Measurements from ENCODE around the gene MACROH2A2. TPM values are rescaled to one million over a fixed set of nuclear protein-coding genes. Genes with fewer than 3 reads are reported as not detected.
A peak's percentile ranks its signal among the peaks of the same experiment; 100 is the strongest.

The MACROH2A2 gene
- total RNA-seq, 4 donors from 2014 or later = 7.0 to 21.8 (median 15.0) TPM

DNA sequence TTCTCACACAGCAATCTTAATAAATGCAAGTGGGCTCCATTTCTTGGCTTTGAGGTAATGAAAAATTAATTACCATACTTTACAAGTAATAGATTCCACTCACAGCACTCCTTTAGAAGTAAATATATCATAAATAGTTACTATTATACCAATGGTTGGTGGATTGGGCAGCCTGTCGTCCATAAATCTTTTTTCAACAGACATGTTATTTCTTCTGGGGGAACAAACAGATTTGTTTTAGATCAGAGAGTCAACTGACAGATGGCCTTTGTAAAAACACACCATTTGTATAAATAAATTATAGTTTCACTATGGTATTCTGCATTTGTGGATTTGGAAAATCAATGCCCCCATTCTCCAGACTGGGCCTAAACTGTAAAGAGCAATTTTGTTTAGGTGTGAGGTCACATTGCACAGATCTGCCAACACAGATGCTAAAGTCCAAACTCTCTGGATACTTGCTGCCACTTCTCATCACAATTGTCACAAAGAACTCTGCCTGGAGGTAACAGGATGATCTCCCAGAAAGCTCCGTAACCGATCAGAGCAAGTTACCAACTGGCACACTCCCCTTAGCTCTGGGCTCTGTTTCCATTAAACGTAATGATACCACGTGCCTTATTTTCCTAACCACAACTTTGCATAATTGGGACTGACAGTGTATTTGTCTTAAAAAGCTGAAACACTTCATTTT is 4.5 kb upstream of the MACROH2A2 start:
- H3K9me3 ChIP-seq = no peaks in the 10 kb centered on the region
- no peak overlapping the region for H3K27ac ChIP-seq
- 86 to 91% methylated on average over 5 of the region's 5 CpGs for WGBS, 2 donors
- H3K27me3 ChIP-seq = no peaks in the 10 kb centered on the region
- H3K36me3 ChIP-seq = no peaks in the 10 kb centered on the region
- TF ChIP-seq POLR2A (IDR thresholded peaks at IDR 0.05) = no peak
- TF ChIP-seq, protein P1, sequence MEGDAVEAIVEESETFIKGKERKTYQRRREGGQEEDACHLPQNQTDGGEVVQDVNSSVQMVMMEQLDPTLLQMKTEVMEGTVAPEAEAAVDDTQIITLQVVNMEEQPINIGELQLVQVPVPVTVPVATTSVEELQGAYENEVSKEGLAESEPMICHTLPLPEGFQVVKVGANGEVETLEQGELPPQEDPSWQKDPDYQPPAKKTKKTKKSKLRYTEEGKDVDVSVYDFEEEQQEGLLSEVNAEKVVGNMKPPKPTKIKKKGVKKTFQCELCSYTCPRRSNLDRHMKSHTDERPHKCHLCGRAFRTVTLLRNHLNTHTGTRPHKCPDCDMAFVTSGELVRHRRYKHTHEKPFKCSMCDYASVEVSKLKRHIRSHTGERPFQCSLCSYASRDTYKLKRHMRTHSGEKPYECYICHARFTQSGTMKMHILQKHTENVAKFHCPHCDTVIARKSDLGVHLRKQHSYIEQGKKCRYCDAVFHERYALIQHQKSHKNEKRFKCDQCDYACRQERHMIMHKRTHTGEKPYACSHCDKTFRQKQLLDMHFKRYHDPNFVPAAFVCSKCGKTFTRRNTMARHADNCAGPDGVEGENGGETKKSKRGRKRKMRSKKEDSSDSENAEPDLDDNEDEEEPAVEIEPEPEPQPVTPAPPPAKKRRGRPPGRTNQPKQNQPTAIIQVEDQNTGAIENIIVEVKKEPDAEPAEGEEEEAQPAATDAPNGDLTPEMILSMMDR (IDR thresholded peaks at IDR 0.05) = no peak
- intact Hi-C loops (cut with DNase I) = no loop called here
- no peak for DNase-seq
- peaks cover 0 to 4% of the 10 kb centered on the region in 2 donors for H3K4me1 ChIP-seq
- H3K4me3 ChIP-seq (replicated peaks in 1 of 3) = no peak overlapping the region

DNA sequence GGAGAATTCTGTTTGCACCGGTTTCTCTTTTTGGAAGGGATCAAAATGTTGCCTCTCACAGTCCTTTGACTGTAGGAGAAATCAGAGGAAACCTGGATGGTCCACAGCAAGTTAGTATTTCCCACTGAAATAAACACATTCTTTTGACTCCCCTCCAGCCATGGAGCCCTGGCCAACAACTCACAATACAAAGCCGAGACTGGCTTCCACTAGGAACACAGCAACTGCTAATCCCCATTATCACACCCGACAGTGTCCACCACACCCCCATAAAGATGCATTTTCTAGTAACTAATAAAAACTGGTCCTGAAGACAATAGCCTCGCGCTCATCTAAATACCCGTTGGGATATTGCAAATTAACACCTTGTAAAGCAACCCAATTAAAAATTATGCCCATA is 798 bp upstream of the MACROH2A2 start:
- Histone ChIP-seq H3K27me3 (no peaks in the 10 kb centered on the region), H3K4me1 (peaks cover 0 to 4% of the 10 kb centered on the region in 2 donors), H3K4me3 (replicated peaks in 1 of 3) (no peak overlapping the region), H3K27ac (no peak overlapping the region), H3K36me3 (no peaks in the 10 kb centered on the region), H3K9me3 (no peaks in the 10 kb centered on the region)
- WGBS, 2 donors = 62 to 73% methylated on average over 6 of the region's 6 CpGs
- intact Hi-C loops (cut with DNase I) = no loop called here
- DNase-seq = no peak
- no peak for TF ChIP-seq POLR2A (IDR thresholded peaks at IDR 0.05)
- TF ChIP-seq, protein P1 (IDR thresholded peaks at IDR 0.05) = no peak

DNA sequence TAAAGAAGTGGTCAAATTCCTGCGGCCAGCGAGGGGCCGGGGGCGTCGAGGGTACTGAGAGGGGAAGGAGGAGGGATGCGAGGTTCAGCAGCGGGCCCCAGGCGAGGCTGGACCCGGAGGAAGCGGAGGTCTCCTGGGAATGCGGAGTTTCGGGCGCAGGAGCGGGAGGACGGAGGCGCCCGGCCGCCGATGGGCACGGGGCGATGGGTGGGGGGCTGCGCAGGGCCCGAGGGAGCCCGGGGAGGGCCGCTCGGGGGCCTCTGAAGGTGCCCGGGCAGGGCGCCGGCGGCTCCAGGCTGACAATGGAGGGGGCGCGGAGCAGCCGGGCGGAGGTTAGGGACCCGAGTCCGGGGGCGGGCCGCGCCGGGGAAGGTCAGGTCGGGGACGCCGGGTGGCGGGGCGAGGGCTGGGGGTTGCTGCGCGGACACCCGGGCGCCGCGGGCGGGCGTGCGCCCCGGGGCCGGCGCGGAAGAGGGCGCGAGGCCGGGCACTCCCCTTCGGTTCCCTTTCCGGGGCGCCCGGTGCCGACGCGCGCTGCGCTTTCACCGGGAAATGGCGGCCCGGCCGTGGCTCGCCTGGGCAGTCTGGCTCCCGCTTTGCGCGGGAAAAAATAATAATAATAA is 683 bp downstream of the MACROH2A2 start:
- peak overlapping the region; percentile 3 to 56 (median 40) for H3K27ac ChIP-seq
- peak; percentile 25 to 27 for DNase-seq

DNA sequence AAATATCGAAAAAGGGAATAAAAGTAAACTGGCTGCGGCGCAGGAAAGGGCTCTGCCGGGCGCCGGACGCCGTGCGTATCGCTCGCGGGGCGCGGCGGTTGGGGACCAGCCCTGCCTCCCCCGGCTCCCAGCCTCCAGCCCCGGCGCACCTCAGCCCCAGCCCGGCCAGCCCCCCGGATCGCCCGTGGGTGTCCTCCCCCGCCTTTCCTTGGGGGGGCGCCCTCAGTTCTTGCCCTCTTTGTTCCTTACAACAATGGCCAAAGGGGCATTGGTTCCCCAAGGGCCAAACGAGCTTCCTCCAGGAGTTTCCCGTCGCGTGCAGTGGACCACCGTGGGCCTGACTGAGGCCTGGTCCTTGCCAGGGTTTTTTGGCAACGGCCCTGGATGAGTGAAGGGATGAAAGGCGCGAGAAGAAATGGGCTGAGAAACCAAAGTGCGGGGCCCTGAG is 1.2 kb downstream of the MACROH2A2 start:
- H3K4me1 ChIP-seq = peaks cover 0 to 4% of the 10 kb centered on the region in 2 donors
- WGBS, 2 donors = 7 to 12% methylated on average over 27 to 30 of the region's 33 CpGs
- H3K27ac ChIP-seq = no peak overlapping the region
- H3K27me3 ChIP-seq = no peaks in the 10 kb centered on the region
- H3K9me3 ChIP-seq = no peaks in the 10 kb centered on the region
- TF ChIP-seq, protein P1 (IDR thresholded peaks at IDR 0.05) = peak in 2 of 6 experiments; percentile 11 to 24
- TF ChIP-seq POLR2A (IDR thresholded peaks at IDR 0.05) = no peak
- intact Hi-C loops (cut with DNase I) = no loop called here
- peak overlapping the region in 2 of 3 donors; percentile 65 to 68 for H3K4me3 ChIP-seq (replicated peaks in 1 of 3)
- peak; percentile 11 to 15 for DNase-seq
- H3K36me3 ChIP-seq = no peaks in the 10 kb centered on the region

More for the DNA sequence above, 683 bp downstream of the MACROH2A2 start:
- peaks cover 0 to 4% of the 10 kb centered on the region in 2 donors for H3K4me1 ChIP-seq
- 0 to 1% methylated on average over 25 to 67 of the region's 78 CpGs for WGBS, 2 donors
- no peaks in the 10 kb centered on the region for H3K27me3 ChIP-seq
- no peak for TF ChIP-seq POLR2A (IDR thresholded peaks at IDR 0.05)
- TF ChIP-seq, protein P1 (IDR thresholded peaks at IDR 0.05) = no peak
- H3K4me3 ChIP-seq (replicated peaks in 1 of 3) = peak overlapping the region; percentile 43 to 68 (median 65)
- no peaks in the 10 kb centered on the region for H3K36me3 ChIP-seq
- no peaks in the 10 kb centered on the region for H3K9me3 ChIP-seq
- intact Hi-C loops (cut with DNase I) = no loop called here

DNA sequence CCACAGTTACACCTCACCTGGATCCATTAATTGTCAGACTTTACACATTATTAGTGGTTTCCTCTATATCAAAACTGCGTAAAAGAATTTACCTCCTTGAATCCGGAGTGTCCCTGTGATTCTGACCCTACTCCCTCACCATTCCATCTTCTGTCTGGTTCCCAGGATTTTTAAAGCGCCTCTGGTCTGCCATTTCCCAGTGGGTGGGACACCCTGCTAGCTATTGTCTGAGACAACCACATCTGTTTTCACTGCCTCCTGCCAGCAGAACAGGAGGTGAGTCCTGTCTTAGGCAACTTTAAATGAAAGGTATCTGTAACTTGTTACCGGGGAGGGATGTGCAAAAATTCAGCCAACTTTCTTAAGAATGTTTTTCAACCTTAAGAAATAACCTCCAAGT is 2.3 kb downstream of the MACROH2A2 start:
- no peak overlapping the region for H3K4me3 ChIP-seq (replicated peaks in 1 of 3)
- TF ChIP-seq, protein P1 (IDR thresholded peaks at IDR 0.05) = no peak
- no peak for TF ChIP-seq POLR2A (IDR thresholded peaks at IDR 0.05)

More for the DNA sequence above, 2.3 kb downstream of the MACROH2A2 start:
- DNase-seq = no peak
- intact Hi-C loops (cut with DNase I) = no loop called here
- 80 to 82% methylated on average over 4 of the region's 4 CpGs for WGBS, 2 donors
- Histone ChIP-seq H3K9me3 (no peaks in the 10 kb centered on the region), H3K27ac (no peak overlapping the region), H3K27me3 (no peaks in the 10 kb centered on the region), H3K4me1 (peaks cover 0 to 4% of the 10 kb centered on the region in 2 donors), H3K36me3 (no peaks in the 10 kb centered on the region)

All from thyroid gland (tissue), 4 donors.